GM12891 (cell line): ENCODE data around the gene CAMTA1.

Source experiments
- PAX5 ChIP-seq: IDR thresholded peaks from 2 replicates; pipeline ENCODE4 v1.6.1; 2011; ENCODE audit warnings: low read length, moderate library complexity, mild to moderate bottlenecking; ENCODE audit not compliant: insufficient read depth, severe bottlenecking
- POLR2A ChIP-seq: IDR thresholded peaks from 2 replicates; pipeline ENCODE4 v1.6.1; 2011; ENCODE audit warnings: low read depth, low read length, control low read depth
- POLR2AphosphoS5 ChIP-seq: IDR thresholded peaks from 2 replicates; pipeline ENCODE4 v1.6.1; 2011; ENCODE audit warnings: low read depth, low read length, control low read depth
- POU2F2 ChIP-seq: IDR thresholded peaks from 2 replicates; pipeline ENCODE4 v1.6.1; 2011; ENCODE audit warnings: low read depth, mild to moderate bottlenecking, control low read depth, low read length, moderate library complexity
- SPI1 ChIP-seq: IDR thresholded peaks from 2 replicates; pipeline ENCODE4 v1.6.1; 2011; ENCODE audit warnings: low read depth, low read length, control low read depth
- TAF1 ChIP-seq: IDR thresholded peaks from 2 replicates; pipeline ENCODE4 v1.6.1; 2011; ENCODE audit warnings: low read depth, low read length, control low read depth

DNA sequence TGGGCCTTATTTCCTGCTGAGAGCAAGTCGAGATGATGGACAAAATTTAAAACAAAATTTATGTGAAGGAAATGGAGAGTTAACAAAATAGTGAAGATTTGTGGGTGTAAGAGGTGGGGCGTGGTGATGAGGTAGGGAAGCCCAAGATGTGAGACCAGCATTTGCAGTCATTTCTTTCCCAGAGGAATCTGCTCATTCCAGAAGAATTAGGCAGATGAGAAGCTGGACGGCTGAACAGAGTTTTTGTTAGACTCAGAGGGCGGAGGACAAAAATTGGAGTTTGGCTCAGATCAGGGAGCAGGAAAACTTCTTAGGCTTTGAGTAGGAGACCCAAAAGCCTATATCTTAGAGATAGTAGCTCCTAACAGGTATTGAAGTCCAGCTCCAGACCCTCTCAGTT is 65.3 kb downstream of the CAMTA1 start:
- no peak for TF ChIP-seq POLR2AphosphoS5
- TF ChIP-seq POU2F2, result no peak
- no peak for TF ChIP-seq POLR2A
- TF ChIP-seq SPI1, result no peak
- TF ChIP-seq TAF1, result no peak
- TF ChIP-seq PAX5, result no peak
